HepG2 (cell line): Measurements from ENCODE around the gene LMF2. TPM values are rescaled to one million over a fixed set of nuclear protein-coding genes. Genes with fewer than 3 reads are reported as not detected.

Experiments used
- AGO1 ChIP-seq: fragments of 200-400 bp; formaldehyde crosslinking; IDR thresholded peaks from 2 replicates; pipeline ENCODE4 v1.6.1; 2017; ENCODE audit warnings: mild to moderate bottlenecking, low read depth, low read length, moderate library complexity; ENCODE audit not compliant: poor library complexity, severe bottlenecking
- BRCA1 ChIP-seq: sonication (generic); formaldehyde crosslinking; IDR thresholded peaks from 2 replicates; pipeline ENCODE4 v1.4.0; 2020; ENCODE audit warnings: missing genetic modification reagents
- CBX1 ChIP-seq: IDR thresholded peaks from one replicate; pipeline ENCODE4 v1.6.1; 2016; ENCODE audit warnings: antibody characterized with exemption, low read depth
- CCDC6 ChIP-seq: sonication (generic); formaldehyde crosslinking; IDR thresholded peaks from 2 replicates; pipeline ENCODE4 v1.8.1; 2022; ENCODE audit warnings: mild to moderate bottlenecking, missing genetic modification reagents, moderate library complexity
- CHCHD3 ChIP-seq: sonication (generic); formaldehyde crosslinking; IDR thresholded peaks from 2 replicates; pipeline ENCODE4 v1.8.0; 2022; ENCODE audit warnings: mild to moderate bottlenecking, missing genetic modification reagents, moderate library complexity
- EZH2 ChIP-seq: conservative IDR thresholded peaks from 2 replicates; pipeline ENCODE4 v1.6.1; 2012; ENCODE audit warnings: mild to moderate bottlenecking, low read depth, low read length, moderate library complexity
- GATAD2A ChIP-seq: IDR thresholded peaks from 2 replicates; pipeline ENCODE4 v1.6.1; 2016
- HDAC2 ChIP-seq: sonication (generic); formaldehyde crosslinking; IDR thresholded peaks from 2 replicates; pipeline ENCODE4 v1.4.0; 2020; ENCODE audit warnings: missing genetic modification reagents
- HNRNPH1 ChIP-seq: fragments of 200-400 bp; formaldehyde crosslinking; optimal IDR thresholded peaks from 2 replicates; pipeline ENCODE3; 2017; ENCODE audit warnings: mild to moderate bottlenecking, low read depth, low read length
- HNRNPL ChIP-seq: fragments of 200-400 bp; formaldehyde crosslinking; IDR thresholded peaks from 2 replicates; pipeline ENCODE4 v1.6.1; 2017; ENCODE audit warnings: mild to moderate bottlenecking, low read depth, low read length
- IKZF1 ChIP-seq: fragments of 450-650 bp; IDR thresholded peaks from 2 replicates; pipeline ENCODE4 v1.7.1; 2016
- MIER2 ChIP-seq: IDR thresholded peaks from 2 replicates; pipeline ENCODE4 v1.6.1; 2016; ENCODE audit warnings: missing biosample characterization, missing genetic modification reagents
- MYC ChIP-seq: sonication (generic); formaldehyde crosslinking; IDR thresholded peaks from 2 replicates; pipeline ENCODE4 v1.9.0; 2021; ENCODE audit warnings: missing genetic modification reagents, borderline replicate concordance
- NFAT5 ChIP-seq: sonication (generic); formaldehyde crosslinking; IDR thresholded peaks from 2 replicates; pipeline ENCODE4 v1.4.0; 2020; ENCODE audit warnings: missing genetic modification reagents
- RAD21 ChIP-seq: fragments of 450-650 bp; formaldehyde crosslinking; IDR thresholded peaks from 2 replicates; pipeline ENCODE4 v1.5.0; 2020; ENCODE audit warnings: mild to moderate bottlenecking
- RARA ChIP-seq: IDR thresholded peaks from 2 replicates; pipeline ENCODE4 v1.6.1; 2016; ENCODE audit warnings: missing genetic modification reagents, missing compliant biosample characterization
- YEATS2 ChIP-seq: sonication (generic); formaldehyde crosslinking; IDR thresholded peaks from 2 replicates; pipeline ENCODE4 v1.4.0; 2020; ENCODE audit warnings: missing genetic modification reagents, borderline replicate concordance
- ZMAT5 ChIP-seq: sonication (generic); formaldehyde crosslinking; IDR thresholded peaks from 2 replicates; pipeline ENCODE4 v1.5.0; 2020; ENCODE audit warnings: mild to moderate bottlenecking, low read depth, missing genetic modification reagents, borderline replicate concordance
- ZNF235 ChIP-seq: sonication (generic); formaldehyde crosslinking; IDR thresholded peaks from 2 replicates; pipeline ENCODE4 v1.8.1; 2023; ENCODE audit warnings: mild to moderate bottlenecking, missing genetic modification reagents, borderline replicate concordance
- ZNF510 ChIP-seq: sonication (generic); formaldehyde crosslinking; IDR thresholded peaks from 2 replicates; pipeline ENCODE4 v1.4.0; 2020; ENCODE audit warnings: low read depth, mild to moderate bottlenecking, missing genetic modification reagents
- ZNF773 ChIP-seq: sonication (generic); formaldehyde crosslinking; IDR thresholded peaks from 2 replicates; pipeline ENCODE4 v1.4.0; 2020; ENCODE audit warnings: missing genetic modification reagents, borderline replicate concordance
- ZSCAN20 ChIP-seq: sonication (generic); formaldehyde crosslinking; IDR thresholded peaks from 2 replicates; pipeline ENCODE4 v1.4.0; 2020; ENCODE audit warnings: missing genetic modification reagents, mild to moderate bottlenecking, borderline replicate concordance
- polyA plus RNA-seq, 8 experiments: library from polyadenylated mRNA; depleted of rRNA in 3 of 8; stranded (reverse) in 7 of 8; unstranded in 1 of 8; fragments of >200 nt; fragmentation: Illumina TruSeq in 4 of 8; extraction: Trizol in 4 of 8; gene quantifications; 2 replicates each; pipeline versions ENCODE4 v1.2.1 to v1.2.3, GENCODE V29; 2011 to 2016; ENCODE audit warnings: low read depth in 4 of 8, missing spikeins in 1 of 8, mixed read lengths in 1 of 8; ENCODE audit not compliant: insufficient read depth in 1 of 8
- total RNA-seq, 5 experiments: library from RNA; depleted of rRNA; stranded (reverse); fragments of >200 nt; fragmentation: Illumina TruSeq; extraction: Trizol; gene quantifications; 2 replicates each; pipeline ENCODE4 v1.2.3, GENCODE V29; 2016; ENCODE audit warnings: low read depth in 1 of 5
- TF ChIP-seq, protein P1 (sequence below): IDR thresholded peaks from 2 replicates; pipeline ENCODE4 v1.6.1; 2016
- TF ChIP-seq, protein P2 (sequence below): sonication (generic); formaldehyde crosslinking; IDR thresholded peaks from 2 replicates; pipeline ENCODE4 v1.5.0; 2020; ENCODE audit warnings: missing genetic modification reagents

Gene LMF2
- total and polyA plus RNA-seq, 2 of the 13 experiments (the other 11 are each of a cell fraction or from before 2014, with no cell fraction given) = 23.3 to 30.6 TPM

GRCh38 chr22:50526108-50526833 is 18.8 kb upstream of the LMF2 start (continued):
- TF ChIP-seq ZMAT5 (CRISPR knock-in tag) = no peak
- TF ChIP-seq, protein P1, sequence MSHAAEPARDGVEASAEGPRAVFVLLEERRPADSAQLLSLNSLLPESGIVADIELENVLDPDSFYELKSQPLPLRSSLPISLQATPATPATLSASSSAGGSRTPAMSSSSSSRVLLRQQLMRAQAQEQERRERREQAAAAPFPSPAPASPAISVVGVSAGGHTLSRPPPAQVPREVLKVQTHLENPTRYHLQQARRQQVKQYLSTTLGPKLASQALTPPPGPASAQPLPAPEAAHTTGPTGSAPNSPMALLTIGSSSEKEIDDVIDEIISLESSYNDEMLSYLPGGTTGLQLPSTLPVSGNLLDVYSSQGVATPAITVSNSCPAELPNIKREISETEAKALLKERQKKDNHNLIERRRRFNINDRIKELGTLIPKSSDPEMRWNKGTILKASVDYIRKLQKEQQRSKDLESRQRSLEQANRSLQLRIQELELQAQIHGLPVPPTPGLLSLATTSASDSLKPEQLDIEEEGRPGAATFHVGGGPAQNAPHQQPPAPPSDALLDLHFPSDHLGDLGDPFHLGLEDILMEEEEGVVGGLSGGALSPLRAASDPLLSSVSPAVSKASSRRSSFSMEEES (CRISPR knock-in tag) = no peak
- peak; percentile 46; the same call in 1 of the 2 replicates for TF ChIP-seq RAD21
- no peak for TF ChIP-seq BRCA1
- TF ChIP-seq MIER2 (CRISPR knock-in tag) = no peak; the same call in 1 of the 2 replicates
- no peak for TF ChIP-seq HNRNPH1
- TF ChIP-seq ZNF773 (CRISPR knock-in tag) = 0 out of 2 replicates have a peak, but pooled peaks have one; percentile 14
- peak; percentile 46; the same call in 1 of the 2 replicates for TF ChIP-seq MYC (CRISPR knock-in tag)
- peak; percentile 72; the same call in 1 of the 2 replicates for TF ChIP-seq CCDC6 (CRISPR knock-in tag)
- TF ChIP-seq YEATS2 (CRISPR knock-in tag) = no peak
- TF ChIP-seq ZSCAN20 (CRISPR knock-in tag) = peak; percentile 88; the same call in 1 of the 2 replicates
- no peak for TF ChIP-seq HDAC2
- TF ChIP-seq HNRNPL = no peak
- TF ChIP-seq RARA = no peak
- TF ChIP-seq CHCHD3 (CRISPR knock-in tag) = 0 out of 2 replicates have a peak, but pooled peaks have one; percentile 65
- TF ChIP-seq IKZF1 = no peak
- no peak for TF ChIP-seq GATAD2A (CRISPR knock-in tag)
- TF ChIP-seq CBX1 = no peak
- peak; percentile 97 for TF ChIP-seq AGO1
- TF ChIP-seq EZH2 = no peak
- TF ChIP-seq ZNF235 (CRISPR knock-in tag) = 0 out of 2 replicates have a peak, but pooled peaks have one; percentile 22
- TF ChIP-seq, protein P2, sequence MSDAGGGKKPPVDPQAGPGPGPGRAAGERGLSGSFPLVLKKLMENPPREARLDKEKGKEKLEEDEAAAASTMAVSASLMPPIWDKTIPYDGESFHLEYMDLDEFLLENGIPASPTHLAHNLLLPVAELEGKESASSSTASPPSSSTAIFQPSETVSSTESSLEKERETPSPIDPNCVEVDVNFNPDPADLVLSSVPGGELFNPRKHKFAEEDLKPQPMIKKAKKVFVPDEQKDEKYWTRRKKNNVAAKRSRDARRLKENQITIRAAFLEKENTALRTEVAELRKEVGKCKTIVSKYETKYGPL (CRISPR knock-in tag) = no peak
- TF ChIP-seq ZNF510 (CRISPR knock-in tag) = peak; percentile 61
- no peak for TF ChIP-seq NFAT5 (CRISPR knock-in tag)
